GM19395 (cell line): ENCODE data around the gene BLVRB.

Source experiments
- ATAC-seq: cut with Tn5 transposase; IDR thresholded peaks from one replicate; pipeline ENCODE4 v1.9.1; 2021; ENCODE audit warnings: mild to moderate bottlenecking, moderate library complexity; ENCODE audit not compliant: unreplicated experiment

The BLVRB gene

DNA sequence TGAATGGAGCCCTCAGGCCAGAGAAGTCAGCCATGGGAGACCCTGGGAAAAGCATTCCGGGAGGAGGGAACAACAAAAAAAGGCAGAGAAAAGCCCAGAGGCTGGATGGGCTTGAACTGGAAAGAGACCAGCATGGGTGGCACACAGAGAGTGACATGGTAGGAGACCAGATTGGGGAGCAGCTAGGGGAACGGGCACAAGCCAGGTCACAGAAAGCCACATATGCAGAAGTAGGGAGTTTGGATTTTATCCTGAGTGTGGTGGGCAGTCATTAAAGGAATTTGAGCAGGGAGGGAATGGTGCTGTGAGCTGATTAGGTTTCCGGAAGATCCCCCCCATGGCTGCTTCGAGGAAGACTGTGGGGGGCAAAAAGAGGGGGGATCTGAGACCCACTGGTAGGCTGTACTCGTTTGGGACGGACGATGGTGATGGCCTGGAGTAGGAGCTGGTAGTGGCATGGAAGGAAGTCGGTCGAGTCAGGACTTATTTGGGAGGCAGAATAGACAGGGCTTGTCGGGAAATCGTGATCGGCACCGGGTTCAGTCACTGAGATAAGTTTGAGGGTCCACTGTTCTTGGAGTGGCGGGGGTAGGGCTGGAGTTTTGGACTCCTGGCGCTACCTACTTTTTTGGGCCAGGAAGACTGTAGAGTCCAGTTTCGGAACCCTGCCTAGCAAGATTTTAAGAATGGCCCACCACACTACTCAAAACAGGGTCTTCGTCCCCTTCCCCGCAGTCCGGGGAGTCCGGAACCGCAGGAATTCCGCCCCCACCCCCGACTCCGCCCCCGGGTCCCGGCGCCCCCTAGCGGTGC, 40.7 kb downstream of the BLVRB start:
- ATAC-seq, result no peak

DNA sequence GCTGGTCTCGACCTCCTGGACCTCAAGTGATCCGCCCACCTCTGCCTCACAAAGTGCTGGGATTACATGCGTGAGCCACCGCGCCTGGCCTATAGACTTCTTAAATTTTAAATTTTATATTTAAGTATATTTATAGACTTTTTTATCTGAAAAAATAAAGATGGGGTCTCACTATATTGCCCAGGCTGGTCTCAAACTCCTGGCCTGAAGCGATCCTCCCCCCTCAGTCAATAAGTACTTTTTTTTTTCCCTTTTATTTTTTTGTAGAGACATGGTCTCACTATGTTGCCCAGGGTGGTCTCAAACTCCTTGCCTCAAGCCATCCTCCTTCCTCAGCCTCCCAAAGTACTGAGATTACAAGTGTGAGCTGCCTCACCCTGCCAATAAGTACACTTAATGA, 41.6 kb downstream of the BLVRB start:
- no peak for ATAC-seq

DNA sequence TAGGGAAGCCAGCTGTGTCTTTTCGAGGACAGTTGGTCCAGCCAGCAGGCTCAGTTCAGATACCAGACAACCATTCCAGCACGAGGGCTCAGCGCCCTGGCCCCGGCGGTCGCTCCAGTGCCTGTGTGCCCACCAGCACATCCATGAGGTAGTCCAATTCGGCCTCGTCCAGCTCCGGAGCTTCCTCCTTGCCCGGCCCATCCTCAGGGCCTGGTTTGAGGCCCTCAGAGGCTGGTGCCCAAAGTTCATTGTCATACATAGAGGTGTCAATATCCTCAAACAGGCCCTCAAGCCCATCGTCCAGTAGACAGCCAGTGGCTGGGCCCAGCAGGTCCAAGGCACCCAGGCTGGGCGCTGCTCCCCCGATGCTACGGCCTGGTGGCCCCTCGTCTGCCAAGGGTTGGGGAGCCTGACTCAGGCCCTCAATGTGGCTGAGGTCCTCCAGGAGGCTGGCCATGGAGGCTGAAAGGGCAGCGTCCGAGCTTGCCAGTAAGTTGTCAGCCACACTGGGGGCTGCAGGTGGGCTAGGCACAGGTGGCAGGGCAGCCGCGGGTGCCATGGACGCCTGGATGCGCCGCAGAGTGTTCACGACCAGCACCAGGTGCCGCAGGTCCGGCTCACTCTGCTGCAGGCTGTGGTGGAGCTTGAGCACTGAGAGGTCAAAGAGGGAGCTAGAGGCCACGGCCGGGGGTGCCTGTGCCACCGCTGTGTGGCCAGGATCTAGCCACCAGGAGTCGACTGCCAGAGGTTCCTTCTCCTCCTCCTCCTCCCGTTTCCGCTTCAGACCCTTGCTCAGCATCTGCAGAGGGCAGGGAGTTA, 42.6 kb downstream of the BLVRB start:
- ATAC-seq, result no peak

DNA sequence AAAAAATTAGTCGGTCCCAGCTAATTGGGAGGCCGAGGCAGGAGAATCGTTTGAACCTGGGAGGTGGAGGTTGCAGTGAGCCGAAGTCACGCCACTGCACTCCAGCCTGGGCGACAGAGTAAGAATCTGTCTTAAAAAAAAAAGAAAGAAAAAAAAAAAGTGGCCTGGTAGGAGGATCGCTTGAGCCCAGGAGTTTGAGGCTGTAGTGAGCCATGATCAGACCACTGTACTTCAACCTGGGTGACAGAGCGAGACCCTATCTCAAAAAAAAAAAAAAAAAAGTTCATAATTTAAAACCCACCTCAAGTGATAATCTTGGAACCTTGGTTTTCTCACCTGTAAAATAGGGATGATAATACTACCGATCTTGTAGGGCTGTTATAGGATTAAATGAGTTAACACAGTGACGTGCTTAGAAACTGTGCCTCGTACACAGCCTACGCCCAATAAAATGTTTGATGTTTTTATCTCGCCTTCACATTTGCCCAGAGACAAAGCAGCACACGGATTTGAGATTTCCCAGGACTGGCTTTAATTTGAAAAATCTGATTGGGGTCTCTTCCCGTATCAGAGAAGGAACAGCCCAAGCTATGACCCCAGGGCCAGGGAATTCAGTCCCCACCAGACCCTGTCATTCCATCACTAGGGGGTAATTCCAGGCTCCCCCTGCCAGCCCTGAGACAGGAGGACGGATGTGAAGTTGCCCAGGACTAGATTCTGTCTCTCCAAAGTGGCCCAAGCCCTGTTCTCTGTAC, 43.4 kb downstream of the BLVRB start:
- no peak for ATAC-seq

DNA sequence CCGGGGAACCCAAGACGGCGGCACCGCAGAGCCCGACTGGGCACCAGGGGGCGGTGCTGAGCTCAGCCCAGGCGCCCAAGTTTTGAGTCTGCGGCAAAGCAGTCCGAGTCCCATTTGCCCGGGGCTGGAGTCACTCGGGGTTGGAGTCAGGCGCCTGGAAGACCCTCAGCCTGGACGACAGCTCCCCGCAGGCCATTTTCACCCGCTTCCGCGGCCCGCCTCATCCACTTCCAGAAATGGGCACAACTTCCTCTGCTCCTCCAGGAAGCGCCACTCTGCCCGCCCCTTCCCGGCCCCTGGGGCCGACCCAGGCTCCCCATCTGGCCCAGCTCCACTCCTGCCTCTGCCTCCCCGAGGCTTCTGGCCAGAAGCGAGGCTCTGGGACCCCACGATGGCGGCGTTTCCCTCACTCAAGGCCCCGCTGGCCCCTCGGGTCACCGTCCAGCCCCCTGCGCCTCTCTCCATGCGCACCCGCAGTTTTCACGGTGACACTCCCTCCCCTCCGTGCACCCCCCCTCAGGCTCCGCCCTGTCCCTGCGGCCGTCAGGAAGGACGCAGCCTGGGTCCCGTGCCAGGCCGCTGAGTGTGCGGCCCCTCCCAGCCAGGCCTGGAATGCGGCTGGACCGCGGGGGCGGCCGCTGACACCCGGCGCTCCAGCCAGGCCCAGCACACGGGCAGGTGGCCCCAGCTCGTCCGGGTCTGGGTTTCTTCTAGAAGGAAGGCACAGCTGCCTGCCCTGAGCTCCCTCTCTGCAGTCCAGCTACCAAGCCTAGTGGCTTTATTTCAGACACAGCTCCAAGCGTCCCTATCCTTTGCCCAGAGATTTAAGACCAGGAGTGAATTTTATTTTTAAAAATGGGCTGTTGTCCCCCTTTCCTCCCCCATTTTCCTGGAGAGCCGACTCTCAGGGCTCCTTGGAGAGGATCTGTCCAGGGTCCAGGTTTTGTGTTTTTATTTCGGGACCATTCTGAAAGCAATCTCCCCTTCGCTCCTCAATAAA, 44.5 kb downstream of the BLVRB start:
- no peak for ATAC-seq

DNA sequence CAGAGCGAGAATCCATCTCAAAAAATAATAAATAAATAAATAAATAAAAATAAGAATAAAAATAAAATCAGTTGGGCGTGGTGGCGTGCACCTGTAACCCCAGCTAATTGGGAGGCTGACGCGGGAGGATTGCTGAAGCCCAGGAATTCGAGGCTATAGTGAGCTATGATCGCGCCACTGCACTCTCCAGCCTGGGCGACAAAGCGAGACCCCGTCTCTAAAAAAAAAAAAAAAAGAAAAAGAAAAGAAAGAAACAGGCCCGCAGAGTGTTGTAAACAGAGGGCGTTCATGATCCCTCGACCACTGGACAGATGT, 45.1 kb downstream of the BLVRB start:
- ATAC-seq, result no peak

DNA sequence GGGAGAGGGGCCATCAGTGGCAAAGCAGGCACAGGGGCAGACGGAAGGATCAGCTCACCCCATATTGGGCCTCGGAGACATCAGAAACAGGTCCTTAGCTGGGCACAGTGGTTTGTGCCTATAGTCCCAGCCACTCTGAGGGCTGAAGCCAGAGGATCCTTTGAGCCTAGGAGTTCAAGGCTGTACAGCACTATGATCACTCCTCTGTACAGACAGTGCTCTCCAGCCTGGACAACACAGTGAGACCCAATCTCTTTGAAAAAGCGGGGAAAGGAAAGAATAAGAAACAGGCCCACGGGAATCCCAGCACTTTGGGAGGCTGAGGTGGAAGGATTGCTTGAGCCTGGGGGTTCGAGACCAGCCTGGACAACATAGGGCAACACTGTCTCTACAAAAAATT, 45.8 kb downstream of the BLVRB start:
- no peak for ATAC-seq

DNA sequence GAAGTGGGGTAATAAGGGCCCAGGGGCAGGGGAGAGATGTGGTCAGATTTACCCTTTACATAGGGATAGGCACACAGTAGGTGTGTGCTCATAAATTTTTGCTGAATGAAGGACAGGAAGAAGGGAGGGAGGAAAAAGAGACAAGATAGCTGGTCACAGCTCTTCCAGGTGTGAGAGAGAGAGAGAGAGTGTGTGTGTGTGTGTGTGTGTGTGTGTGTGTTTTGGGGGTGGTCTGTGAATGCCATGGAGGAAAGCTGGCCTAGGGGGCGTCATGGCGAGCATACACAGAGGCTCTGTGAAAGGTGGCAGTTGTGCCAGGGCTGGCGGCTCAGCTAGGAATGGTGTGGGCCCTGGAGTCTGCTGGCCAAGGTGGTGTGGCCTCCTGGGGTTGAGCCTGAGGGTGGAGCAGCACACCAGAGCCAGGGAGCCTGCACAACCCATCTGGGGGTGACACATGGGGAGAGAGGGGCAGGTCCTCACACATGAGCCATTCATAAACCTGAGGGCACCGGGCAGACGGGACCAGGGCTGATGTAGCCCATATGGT, 46.4 kb downstream of the BLVRB start:
- no peak for ATAC-seq

DNA sequence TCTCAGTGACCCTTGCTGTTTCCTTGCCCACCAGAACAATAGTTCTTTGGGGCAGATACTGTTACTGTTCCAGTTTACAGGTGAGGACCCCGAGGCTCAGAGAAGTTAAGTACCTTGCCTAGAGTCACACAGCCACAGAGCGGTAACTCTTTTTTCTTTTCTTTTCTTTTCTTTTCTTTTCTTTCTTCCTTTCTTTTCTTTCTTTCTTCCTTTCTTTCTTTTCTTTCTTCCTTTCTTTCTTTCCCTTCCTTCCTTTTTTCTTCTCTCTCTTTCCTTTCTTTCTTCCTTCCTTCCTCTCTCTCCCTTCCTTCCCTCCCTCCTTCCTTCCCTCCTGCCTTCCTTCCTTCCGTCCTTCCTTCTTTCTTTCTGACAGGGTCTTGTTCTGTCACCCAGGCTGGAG, 47.5 kb downstream of the BLVRB start:
- no peak for ATAC-seq

DNA sequence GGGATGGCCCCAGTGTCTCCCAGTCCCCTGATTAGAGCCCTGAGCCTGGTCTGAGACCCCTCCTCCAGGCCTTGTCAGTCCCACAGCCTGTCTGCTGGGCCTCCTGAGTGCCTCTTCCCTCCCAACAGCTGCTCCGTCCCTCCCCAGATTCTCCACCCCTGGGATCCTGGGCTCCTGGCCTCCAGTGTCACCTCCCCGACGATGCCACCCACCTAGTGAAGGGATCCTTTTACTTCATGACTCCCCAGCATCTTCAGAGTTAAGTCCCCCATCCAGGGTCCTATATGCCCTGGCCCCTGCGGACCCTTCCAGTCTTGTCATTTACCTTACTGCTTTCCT, 47.9 kb downstream of the BLVRB start:
- no peak for ATAC-seq

DNA sequence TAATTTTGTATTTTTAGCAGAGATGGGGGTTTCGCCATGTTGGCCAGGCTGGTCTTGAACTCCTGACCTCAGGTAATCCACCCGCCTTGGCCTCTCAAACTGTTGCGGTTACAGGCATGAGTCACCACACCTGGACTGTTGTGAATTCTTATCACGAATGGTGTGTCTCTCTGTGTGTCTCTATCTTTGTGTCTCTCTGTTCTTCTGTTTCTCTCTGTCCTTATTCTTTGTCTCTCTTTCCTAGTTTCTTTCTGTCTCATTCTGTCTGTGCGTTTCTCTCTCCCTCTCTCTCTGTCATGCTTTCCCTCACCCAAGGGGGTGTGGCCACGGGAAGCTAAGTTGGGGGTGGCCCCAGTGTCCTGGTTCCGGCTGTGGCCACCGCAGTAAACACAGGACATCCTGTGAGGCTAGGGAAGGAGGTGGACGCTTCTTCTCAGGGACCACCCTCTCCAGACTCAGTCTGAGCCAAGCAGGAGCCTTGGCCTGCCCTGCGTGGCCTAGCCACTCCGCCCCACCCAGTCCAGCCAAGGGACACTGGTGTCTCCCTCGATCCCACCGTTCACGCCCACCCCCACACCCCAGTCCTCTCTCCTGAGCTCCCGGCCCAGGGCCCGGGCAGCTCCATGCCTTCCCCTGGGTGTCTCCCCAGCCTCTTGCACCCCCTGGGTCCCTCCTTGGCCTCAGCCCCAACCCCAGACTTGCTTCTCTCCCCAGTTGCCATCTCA, 48.5 kb downstream of the BLVRB start:
- no peak for ATAC-seq

DNA sequence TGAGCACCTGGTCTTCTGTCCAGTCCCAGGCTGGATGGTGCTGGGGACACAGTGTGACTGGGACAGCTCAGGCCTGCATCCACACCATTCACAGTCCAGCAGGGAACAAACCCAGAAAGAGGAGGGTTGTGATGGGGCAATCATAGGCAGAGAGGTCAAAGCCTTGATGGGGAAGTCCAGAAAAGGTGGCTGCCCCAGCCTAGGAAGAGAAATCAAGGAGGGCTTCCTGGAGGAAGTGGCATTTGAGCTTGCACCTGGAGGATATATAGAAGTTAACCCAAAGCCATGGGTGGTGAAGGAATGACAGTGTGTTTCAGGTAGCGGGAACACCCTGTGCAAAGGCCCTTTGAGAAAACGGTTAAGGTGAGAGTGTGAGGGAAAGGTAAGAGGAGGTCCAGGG, 49.8 kb downstream of the BLVRB start:
- ATAC-seq, result no peak

DNA sequence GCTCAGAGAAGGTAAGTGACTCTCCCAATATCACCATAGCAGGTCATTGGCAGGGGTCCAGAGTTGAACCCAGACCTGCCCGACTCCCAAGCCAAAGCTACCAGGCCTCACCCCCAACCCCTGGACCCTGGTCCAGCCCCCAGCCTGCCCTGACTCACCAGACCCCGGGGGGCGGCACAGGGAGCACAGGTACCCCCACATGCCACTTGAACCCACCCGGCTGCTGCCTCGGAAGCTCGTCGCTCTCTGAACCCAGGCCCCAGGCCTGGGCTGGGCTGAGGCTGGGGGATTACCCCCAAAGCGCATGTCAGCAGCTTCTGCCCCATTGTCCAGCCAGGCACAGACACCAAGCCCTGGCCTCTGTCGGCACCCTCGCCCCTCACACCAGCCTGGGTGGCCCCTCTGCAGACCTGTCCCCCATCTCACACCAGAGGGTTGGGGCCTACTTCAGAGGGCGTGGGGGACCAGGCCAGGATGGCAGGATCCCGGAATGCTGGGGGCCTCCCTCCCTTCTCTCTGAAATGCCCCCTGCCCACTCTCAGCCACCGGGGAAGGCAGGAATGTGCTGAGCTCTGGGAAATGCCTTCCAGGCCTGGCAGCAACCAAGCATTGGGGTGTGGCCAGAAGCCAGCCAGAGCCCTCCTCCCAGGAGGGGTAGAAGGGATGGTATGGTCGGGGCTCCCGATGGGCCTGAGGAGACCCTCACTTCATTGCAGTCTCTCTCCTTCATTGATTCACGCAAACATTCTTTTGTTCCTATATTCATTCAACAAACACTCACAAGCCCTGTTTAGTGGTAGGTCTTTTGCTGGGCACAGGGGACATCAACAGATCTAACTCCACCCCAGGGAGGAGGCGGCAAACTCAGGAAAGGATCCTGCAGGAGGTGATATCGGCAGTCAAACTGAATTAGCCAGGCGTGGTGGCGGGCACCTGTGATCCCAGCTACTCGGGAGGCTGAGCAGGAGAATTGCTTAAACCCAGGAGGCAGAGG, 50.7 kb downstream of the BLVRB start:
- ATAC-seq, result no peak

DNA sequence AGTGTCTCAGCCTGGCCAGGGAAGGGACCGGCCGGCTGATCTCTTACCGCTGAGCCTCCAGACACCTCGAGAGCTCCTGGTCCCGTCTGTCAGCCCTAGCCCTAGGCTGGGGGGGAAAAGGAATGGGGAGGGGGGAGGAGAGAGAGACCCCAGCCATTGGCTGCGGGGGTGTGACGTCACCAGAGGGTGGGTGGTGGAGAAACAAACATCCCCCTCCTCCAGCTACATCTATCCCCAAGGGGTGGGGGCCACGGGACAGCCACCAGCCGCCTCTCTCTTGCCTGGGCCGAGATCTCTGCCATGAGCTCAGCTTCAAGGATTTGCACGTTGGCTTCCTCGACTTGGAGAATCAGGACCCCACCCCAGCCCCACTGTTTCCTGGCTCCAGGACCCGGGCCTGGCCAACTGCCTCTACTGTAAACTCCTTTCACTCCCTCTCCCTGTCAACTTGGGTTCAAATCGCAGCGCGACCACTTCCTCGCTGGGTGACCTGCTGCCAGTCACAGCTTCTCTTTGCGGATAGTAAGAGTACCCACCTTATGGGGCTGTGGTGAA, 52.2 kb downstream of the BLVRB start, which contains the start of gene PRX:
Gene PRX (minus strand): TSS at position 88 of the 555 bp plus-strand sequence. CDS start 5,446 bp downstream, outside the sequence.
- ATAC-seq, result no peak

DNA sequence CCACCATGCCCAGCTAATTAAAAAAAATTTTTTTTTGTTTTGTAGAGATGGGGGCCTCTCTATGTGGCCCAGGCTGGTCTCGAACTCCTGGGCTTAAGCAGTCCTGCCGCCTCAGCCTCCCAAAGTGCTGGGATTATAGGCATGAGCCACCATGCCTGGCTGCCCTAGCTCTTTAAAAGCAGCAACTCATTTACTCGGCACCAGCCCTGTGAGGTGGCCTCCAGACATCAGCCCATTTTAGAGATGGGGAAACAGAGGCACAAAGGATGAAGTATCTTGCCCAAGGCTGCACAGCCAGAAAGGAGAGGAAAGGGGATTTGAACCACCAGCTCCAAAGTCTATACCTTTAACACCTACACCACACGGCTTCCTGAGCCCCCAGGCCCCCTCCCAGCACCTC, 52.7 kb downstream of the BLVRB start:
- ATAC-seq, result no peak

DNA sequence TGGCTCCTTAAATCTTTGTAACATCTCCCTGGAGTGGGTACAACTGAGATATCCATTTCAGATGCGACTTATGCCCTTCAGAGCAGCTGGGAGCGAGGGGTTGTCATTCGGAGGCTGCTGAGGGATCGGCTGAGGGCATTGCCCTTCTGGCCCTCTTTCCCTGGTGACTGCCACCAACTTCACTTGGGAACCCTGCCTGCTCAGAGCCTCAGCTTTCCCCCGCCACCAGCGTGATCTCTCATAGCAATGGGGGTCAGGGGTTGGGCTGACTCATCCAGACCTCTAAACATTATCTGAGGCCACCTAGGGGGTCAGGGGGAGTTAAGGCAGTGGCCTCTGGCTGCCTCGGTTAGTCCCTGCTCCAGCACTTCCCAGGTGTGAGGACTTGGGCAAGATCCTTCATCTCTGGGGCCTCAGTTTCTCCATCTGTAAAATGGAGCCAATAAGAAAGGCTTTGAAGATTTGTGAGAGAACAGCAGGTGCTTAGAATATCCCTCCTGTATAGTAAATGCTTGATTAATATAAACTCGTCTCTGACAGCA, 53.5 kb downstream of the BLVRB start:
- ATAC-seq, result no peak

DNA sequence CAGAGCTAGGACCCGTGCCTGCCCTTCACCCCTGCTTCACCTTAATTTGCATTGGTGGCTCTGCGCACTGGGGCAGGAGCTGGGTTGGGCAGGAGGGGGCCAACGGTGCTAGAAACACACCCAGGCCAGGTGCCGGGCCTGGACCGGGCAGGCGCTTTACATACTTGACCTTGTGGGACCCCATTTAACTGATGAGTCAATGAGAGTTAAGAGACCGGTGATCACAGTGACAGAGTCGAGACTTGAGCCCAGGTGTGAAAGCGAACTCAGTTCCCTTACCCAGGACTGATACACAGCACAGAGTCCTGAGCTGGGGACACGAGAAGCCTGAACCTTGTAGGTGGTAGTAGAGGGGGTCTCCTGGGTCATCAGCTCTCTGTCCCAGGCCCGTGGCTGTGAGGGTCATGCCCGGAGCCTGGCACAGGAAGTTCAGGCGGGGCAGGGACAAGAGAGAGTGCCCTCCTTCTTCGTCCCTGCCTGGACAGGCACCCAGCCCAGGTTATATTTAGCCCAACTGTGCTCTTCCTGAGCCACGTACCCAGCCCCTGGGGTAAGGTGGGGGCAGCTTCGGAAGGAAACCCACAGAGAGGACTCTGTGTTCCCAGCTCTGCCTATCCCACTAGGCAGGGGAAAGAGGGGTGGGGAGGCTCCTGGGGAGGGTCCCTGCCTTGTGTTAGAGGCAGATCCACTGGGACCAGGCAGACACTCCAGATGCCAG, 54.3 kb downstream of the BLVRB start:
- no peak for ATAC-seq
